ENCODE results near the gene CIRBP. TPM values are rescaled to one million over a fixed set of nuclear protein-coding genes. Genes with fewer than 3 reads are reported as not detected.

CIRBP gene
- total RNA-seq, 2 donors from 2014 or later: 492 to 644 TPM

DNA sequence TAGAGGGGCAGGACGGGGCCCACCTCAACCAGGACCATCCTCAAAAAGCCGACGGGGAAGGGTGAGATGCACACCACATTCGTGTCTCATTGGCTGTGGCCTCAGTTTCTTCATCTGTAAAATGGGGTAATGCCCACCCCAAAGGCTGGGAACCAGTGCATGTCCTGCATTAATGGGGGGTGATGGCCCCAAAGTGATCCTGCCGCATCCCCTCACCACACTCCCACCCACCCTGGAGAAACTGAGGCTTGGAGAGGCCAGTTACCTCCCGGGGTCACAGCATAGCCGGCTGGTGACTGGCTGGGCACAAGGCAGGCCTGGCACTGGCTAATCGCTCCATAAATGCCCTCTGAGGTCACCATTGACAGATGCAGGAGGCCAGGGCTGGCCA lies 21.4 kb upstream of the CIRBP start:
- ATAC-seq (ENCODE audit: insufficient number of reproducible peaks, low FRiP score, low read depth): no peak
- H3K27ac ChIP-seq: peak overlapping the region; percentile 100
- H3K9me3 ChIP-seq: no peaks in the 10 kb centered on the region
- peak overlapping the region; percentile 99 for H3K4me3 ChIP-seq
- no peaks in the 10 kb centered on the region for H3K36me3 ChIP-seq
- no peak for DNase-seq (ENCODE audit: low spot score)
- peaks cover 29 to 57% of the 10 kb centered on the region in 2 donors for H3K4me1 ChIP-seq (ENCODE audit: control insufficient read depth in 1 of 2, low read depth in 2 of 2)
- TF ChIP-seq, protein P1, sequence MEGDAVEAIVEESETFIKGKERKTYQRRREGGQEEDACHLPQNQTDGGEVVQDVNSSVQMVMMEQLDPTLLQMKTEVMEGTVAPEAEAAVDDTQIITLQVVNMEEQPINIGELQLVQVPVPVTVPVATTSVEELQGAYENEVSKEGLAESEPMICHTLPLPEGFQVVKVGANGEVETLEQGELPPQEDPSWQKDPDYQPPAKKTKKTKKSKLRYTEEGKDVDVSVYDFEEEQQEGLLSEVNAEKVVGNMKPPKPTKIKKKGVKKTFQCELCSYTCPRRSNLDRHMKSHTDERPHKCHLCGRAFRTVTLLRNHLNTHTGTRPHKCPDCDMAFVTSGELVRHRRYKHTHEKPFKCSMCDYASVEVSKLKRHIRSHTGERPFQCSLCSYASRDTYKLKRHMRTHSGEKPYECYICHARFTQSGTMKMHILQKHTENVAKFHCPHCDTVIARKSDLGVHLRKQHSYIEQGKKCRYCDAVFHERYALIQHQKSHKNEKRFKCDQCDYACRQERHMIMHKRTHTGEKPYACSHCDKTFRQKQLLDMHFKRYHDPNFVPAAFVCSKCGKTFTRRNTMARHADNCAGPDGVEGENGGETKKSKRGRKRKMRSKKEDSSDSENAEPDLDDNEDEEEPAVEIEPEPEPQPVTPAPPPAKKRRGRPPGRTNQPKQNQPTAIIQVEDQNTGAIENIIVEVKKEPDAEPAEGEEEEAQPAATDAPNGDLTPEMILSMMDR (IDR thresholded peaks at IDR 0.05): no peak
- H3K27me3 ChIP-seq (replicated peaks; ENCODE audit: insufficient read depth): no peaks in the 10 kb centered on the region

- H3K36me3 ChIP-seq: no peaks in the 10 kb centered on the region
- peak within 1 kb of the TSS; percentile 99 for H3K4me3 ChIP-seq
- ATAC-seq (ENCODE audit: insufficient number of reproducible peaks, low FRiP score, low read depth) (peak; percentile 4), DNase-seq (ENCODE audit: low spot score) (no peak)
- peak within 1 kb of the TSS; percentile 100 for H3K27ac ChIP-seq
- no peaks in the 10 kb centered on the region for H3K9me3 ChIP-seq
- TF ChIP-seq, protein P1 (IDR thresholded peaks at IDR 0.05): no peak
- no peaks in the 10 kb centered on the region for H3K27me3 ChIP-seq (replicated peaks; ENCODE audit: insufficient read depth)
- H3K4me1 ChIP-seq (ENCODE audit: control insufficient read depth in 1 of 2, low read depth in 2 of 2): peaks cover 25 to 52% of the 10 kb centered on the region in 2 donors
These were observed 20.9 kb upstream of the CIRBP start, which contains the start of gene MIDN for GRCh38 chr19:1248139-1248785. Gene MIDN (plus strand): TSS chr19:1248583. CDS start chr19:1250297, 1,714 bp downstream.

DNA sequence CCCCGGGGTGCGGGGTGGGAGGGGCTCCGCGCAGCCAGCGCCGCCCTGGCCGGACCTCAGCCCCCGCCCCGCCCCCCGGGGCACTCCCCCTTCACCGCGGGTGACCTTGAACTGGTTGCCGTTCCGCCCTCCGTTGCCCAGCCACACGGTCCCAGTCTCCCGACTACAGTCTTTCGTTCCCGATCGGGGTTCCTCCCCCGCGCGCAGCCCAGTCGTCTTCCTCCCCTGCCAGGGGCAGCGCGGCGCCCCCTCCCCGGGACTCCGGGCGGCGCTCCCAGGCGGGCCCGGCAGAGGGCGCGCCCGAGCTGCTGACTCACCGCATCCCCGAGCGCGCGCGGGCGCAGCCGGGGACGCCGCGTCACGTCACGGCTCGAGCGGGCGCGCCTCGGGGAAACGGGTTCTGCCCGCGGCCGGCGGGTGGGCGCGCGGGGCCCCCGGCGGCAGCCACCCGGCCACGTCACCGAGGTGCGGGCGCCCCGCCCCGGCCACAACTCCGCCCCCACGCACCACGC lies 20.3 kb upstream of the CIRBP start:
- Histone ChIP-seq H3K4me1 (ENCODE audit: control insufficient read depth in 1 of 2, low read depth in 2 of 2) (peaks cover 25 to 51% of the 10 kb centered on the region in 2 donors), H3K36me3 (no peaks in the 10 kb centered on the region)

GRCh38 chr19:1249298-1249989 lies 19.7 kb upstream of the CIRBP start:
- Histone ChIP-seq H3K36me3 (peaks cover 5% of the 10 kb centered on the region), H3K4me3 (peak overlapping the region; percentile 99), H3K9me3 (no peaks in the 10 kb centered on the region), H3K27ac (peak overlapping the region; percentile 100), H3K4me1 (ENCODE audit: control insufficient read depth in 1 of 2, low read depth in 2 of 2) (peaks cover 27 to 51% of the 10 kb centered on the region in 2 donors), H3K27me3 (replicated peaks; ENCODE audit: insufficient read depth) (no peaks in the 10 kb centered on the region)
- TF ChIP-seq, protein P1 (IDR thresholded peaks at IDR 0.05): no peak
- ATAC-seq (ENCODE audit: insufficient number of reproducible peaks, low FRiP score, low read depth): peak; percentile 16
- peak; percentile 79 for DNase-seq (ENCODE audit: low spot score)

More for the DNA sequence above, 20.3 kb upstream of the CIRBP start:
- ATAC-seq (ENCODE audit: insufficient number of reproducible peaks, low FRiP score, low read depth): peak; percentile 0
- no peak for DNase-seq (ENCODE audit: low spot score)
- Histone ChIP-seq H3K9me3 (no peaks in the 10 kb centered on the region), H3K4me3 (peak overlapping the region; percentile 99), H3K27me3 (replicated peaks; ENCODE audit: insufficient read depth) (no peaks in the 10 kb centered on the region), H3K27ac (peak overlapping the region; percentile 100)
- TF ChIP-seq, protein P1 (IDR thresholded peaks at IDR 0.05): peak; percentile 82

DNA sequence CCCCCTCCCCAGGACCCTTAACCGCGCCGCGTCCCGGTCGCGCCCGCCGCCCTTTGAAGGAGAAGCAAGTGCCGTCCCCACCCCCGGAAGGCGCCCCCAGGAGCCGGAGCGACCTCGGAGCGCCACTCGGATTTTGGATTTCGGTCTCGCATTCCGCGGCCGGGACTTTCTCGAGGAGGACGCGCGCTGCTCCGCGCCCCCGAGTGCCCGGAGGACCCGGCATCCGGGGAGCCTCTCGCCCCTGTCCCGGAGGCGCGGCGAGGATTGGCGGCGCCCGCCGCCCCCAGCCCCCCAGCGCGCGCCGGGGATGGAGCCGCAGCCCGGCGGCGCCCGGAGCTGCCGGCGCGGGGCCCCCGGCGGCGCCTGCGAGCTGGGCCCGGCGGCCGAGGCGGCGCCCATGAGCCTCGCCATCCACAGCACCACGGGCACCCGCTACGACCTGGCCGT lies 19.1 kb upstream of the CIRBP start:
- H3K4me1 ChIP-seq (ENCODE audit: control insufficient read depth in 1 of 2, low read depth in 2 of 2): peaks cover 27 to 51% of the 10 kb centered on the region in 2 donors
- H3K36me3 ChIP-seq: peaks cover 11% of the 10 kb centered on the region
- H3K4me3 ChIP-seq: peak overlapping the region; percentile 99
- TF ChIP-seq, protein P1 (IDR thresholded peaks at IDR 0.05): no peak
- H3K27ac ChIP-seq: peak overlapping the region; percentile 99
- DNase-seq (ENCODE audit: low spot score) (no peak), ATAC-seq (ENCODE audit: insufficient number of reproducible peaks, low FRiP score, low read depth) (no peak)
- H3K27me3 ChIP-seq (replicated peaks; ENCODE audit: insufficient read depth): no peaks in the 10 kb centered on the region
- H3K9me3 ChIP-seq: no peaks in the 10 kb centered on the region
